SK-N-MC (cell line): ENCODE measurements around the gene ZNF576.

ENCODE experiments used
- EZH2 ChIP-seq: fragments of 200-600 bp; sonication (generic); IDR thresholded peaks from one replicate; pipeline ENCODE4 v1.6.1; 2017; ENCODE audit warnings: antibody characterized with exemption
- FOXP2 ChIP-seq: optimal IDR thresholded peaks from 2 replicates; pipeline ENCODE3; 2011; ENCODE audit warnings: mild to moderate bottlenecking, moderate library complexity; ENCODE audit not compliant: insufficient read depth; ENCODE audit errors: extremely low read length, control extremely low read depth
- POLR2AphosphoS5 ChIP-seq: IDR thresholded peaks from 2 replicates; pipeline ENCODE4 v1.6.1; 2012; ENCODE audit warnings: mild to moderate bottlenecking, low read depth, low read length, borderline replicate concordance

DNA sequence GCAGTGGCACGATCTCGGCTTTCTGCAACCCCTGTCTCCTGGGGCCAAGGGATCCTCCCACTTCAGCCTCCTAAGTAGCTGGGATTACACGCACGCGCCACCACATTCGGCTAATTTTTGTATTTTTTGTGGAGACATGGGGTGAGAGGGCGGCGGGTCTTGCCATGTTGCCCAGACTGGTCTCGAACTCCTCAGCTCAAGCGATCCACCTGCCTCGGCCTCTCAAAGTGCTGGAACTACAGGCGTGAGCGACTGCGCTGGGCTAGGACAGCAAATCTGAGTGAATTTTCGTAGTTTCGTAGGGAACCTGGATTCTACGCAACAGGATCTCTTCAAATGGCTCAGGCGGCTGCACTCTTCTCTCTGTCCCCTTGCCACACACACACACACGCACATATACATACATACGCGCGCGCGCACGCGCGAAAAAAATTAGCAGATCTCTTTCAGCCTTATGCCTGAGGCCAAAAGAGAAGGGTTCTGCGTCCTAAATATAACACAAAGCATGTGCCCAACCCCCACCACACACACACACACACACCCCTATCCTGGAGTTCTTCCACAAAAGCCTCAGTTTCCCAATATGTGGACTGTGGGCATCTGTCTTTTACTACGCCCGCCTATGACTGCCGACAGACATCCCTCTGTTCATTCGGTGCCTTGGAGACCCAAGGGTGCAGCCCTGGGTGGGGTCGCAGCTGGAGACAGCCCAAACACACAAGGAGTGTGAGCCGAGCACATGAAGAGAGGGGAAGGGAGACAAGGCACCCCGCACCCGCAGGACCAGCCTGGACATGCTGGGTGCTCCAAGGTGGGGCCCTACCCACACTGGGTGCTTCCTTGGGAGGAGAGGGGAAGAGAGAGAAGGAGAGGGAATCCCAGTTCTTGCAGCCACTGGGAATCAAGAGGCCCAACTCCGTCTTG lies 20.2 kb upstream of the ZNF576 start:
- TF ChIP-seq EZH2, result no peak
- no peak for TF ChIP-seq POLR2AphosphoS5
- no peak for TF ChIP-seq FOXP2
